Endodermal cell (in vitro differentiated cells): ENCODE data around the gene SNTA1. TPM values are rescaled to one million over a fixed set of nuclear protein-coding genes. Genes with fewer than 3 reads are reported as not detected.

Experiments used
- DNase-seq: peaks from one replicate; pipeline ENCODE4 v3.0.0-alpha.2; 2017
- H3K27ac ChIP-seq: 2 replicates; pipeline ENCODE4 v1.5.1; 2013; ENCODE audit warnings: mild to moderate bottlenecking, low read depth, low read length, moderate library complexity
- H3K27me3 ChIP-seq: 2 replicates; pipeline ENCODE4 v1.6.1; 2013; ENCODE audit warnings: mild to moderate bottlenecking, low read length, moderate library complexity; ENCODE audit not compliant: insufficient read depth, control insufficient read depth, poor library complexity, severe bottlenecking
- H3K36me3 ChIP-seq: 2 replicates; pipeline ENCODE4 v1.7.0; 2013; ENCODE audit warnings: mild to moderate bottlenecking, low read length, moderate library complexity; ENCODE audit not compliant: control insufficient read depth, insufficient read depth
- H3K4me1 ChIP-seq: one replicate; pipeline ENCODE4 v1.7.0; 2013; ENCODE audit warnings: low read length; ENCODE audit not compliant: control insufficient read depth, insufficient read depth
- H3K4me3 ChIP-seq: 2 replicates; pipeline ENCODE4 v1.5.1; 2013; ENCODE audit warnings: mild to moderate bottlenecking, low read length, moderate library complexity
- H3K9ac ChIP-seq: 2 replicates; pipeline ENCODE4 v1.6.1; 2013; ENCODE audit warnings: mild to moderate bottlenecking, low read length, moderate library complexity; ENCODE audit not compliant: poor library complexity, severe bottlenecking; ENCODE audit errors: extremely low read depth
- H3K9me3 ChIP-seq: 2 replicates; pipeline ENCODE4 v1.6.1; 2013; ENCODE audit warnings: mild to moderate bottlenecking, low read length, moderate library complexity; ENCODE audit not compliant: control insufficient read depth
- H3K27ac Mint-ChIP-seq: 2 replicates; pipeline ENCODE4 v1.8.0; 2020; ENCODE audit warnings: mixed read lengths
- H3K27me3 Mint-ChIP-seq: 2 replicates; pipeline ENCODE4 v1.8.0; 2021; ENCODE audit warnings: mild to moderate bottlenecking, mixed read lengths; ENCODE audit not compliant: insufficient read depth
- H3K36me3 Mint-ChIP-seq: 2 replicates; pipeline ENCODE4 v1.8.0; 2020; ENCODE audit warnings: low read depth, mixed read lengths
- H3K4me1 Mint-ChIP-seq: 2 replicates; pipeline ENCODE4 v1.8.0; 2020; ENCODE audit warnings: mixed read lengths
- H3K4me3 Mint-ChIP-seq: 2 replicates; pipeline ENCODE4 v1.8.0; 2020; ENCODE audit warnings: mild to moderate bottlenecking, moderate library complexity, mixed read lengths
- H3K9me3 Mint-ChIP-seq: 2 replicates; pipeline ENCODE4 v1.8.0; 2020; ENCODE audit warnings: mild to moderate bottlenecking, mixed read lengths
- WGBS, 2 experiments: methylation state at CpG; one replicate each; pipeline versions ENCODE4 v1.1.5 to v1.1.7; 2013; ENCODE audit warnings: missing lambda C conversion rate in 2 of 2, mixed read lengths in 1 of 2; ENCODE audit not compliant: insufficient coverage in 1 of 2, insufficient read length in 1 of 2; 5-methylcytosine and 5-hydroxymethylcytosine counted together
- total RNA-seq, 2 donors: library from RNA; stranded (reverse); fragmentation: NEBNext Ultra II Directional in 1 of 2; extraction: Animal tissue kit (Norgen Biotek cat#: 25700) in 1 of 2; gene quantifications; 2 replicates in 1 of 2; 3 replicates in 1 of 2; pipeline ENCODE4 v1.2.1, GENCODE V29; 2021
- TF ChIP-seq, protein P1 (sequence below): fragments of 200-600 bp; sonication (generic); conservative IDR thresholded peaks from 2 replicates; pipeline ENCODE4 v1.5.0; 2021; ENCODE audit warnings: antibody characterized with exemption, mild to moderate bottlenecking

The SNTA1 gene
- total RNA-seq, 2 donors from 2014 or later: 4.6 to 8.2 TPM

DNA sequence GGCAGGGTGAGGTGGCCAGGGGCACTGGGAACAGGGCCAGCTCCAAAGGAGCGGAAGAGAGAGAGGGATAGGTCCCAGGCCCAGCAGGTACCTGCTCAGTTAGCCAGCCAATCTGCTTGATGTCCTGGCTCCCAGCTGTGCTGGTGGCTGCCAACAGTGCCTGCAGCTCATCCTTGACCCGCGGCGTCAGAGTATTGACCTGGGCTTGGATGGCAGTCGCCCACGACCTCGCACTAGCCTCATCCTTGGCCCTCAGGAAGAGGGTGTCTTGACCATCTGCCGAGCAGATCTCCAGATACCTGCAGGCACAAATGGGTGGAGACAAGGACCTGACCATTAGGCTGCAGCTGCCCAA, 31.1 kb downstream of the SNTA1 start:
- Mint-ChIP-seq H3K9me3 (no peaks in the 10 kb centered on the region), H3K27me3 (no peaks in the 10 kb centered on the region), H3K4me1 (no peaks in the 10 kb centered on the region), H3K27ac (no peak overlapping the region), H3K36me3 (peaks cover 12% of the 10 kb centered on the region), H3K4me3 (no peak overlapping the region)
- H3K4me1 ChIP-seq: no peaks in the 10 kb centered on the region
- H3K4me3 ChIP-seq: no peak overlapping the region
- no peak overlapping the region for H3K9ac ChIP-seq
- DNase-seq: no peak
- no peaks in the 10 kb centered on the region for H3K36me3 ChIP-seq
- no peaks in the 10 kb centered on the region for H3K27me3 ChIP-seq
- TF ChIP-seq, protein P1, sequence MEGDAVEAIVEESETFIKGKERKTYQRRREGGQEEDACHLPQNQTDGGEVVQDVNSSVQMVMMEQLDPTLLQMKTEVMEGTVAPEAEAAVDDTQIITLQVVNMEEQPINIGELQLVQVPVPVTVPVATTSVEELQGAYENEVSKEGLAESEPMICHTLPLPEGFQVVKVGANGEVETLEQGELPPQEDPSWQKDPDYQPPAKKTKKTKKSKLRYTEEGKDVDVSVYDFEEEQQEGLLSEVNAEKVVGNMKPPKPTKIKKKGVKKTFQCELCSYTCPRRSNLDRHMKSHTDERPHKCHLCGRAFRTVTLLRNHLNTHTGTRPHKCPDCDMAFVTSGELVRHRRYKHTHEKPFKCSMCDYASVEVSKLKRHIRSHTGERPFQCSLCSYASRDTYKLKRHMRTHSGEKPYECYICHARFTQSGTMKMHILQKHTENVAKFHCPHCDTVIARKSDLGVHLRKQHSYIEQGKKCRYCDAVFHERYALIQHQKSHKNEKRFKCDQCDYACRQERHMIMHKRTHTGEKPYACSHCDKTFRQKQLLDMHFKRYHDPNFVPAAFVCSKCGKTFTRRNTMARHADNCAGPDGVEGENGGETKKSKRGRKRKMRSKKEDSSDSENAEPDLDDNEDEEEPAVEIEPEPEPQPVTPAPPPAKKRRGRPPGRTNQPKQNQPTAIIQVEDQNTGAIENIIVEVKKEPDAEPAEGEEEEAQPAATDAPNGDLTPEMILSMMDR: no peak
- no peak overlapping the region for H3K27ac ChIP-seq
- H3K9me3 ChIP-seq: no peaks in the 10 kb centered on the region
- 91 to 96% methylated on average over 7 to 8 of the region's 8 CpGs for WGBS, 2 experiments

DNA sequence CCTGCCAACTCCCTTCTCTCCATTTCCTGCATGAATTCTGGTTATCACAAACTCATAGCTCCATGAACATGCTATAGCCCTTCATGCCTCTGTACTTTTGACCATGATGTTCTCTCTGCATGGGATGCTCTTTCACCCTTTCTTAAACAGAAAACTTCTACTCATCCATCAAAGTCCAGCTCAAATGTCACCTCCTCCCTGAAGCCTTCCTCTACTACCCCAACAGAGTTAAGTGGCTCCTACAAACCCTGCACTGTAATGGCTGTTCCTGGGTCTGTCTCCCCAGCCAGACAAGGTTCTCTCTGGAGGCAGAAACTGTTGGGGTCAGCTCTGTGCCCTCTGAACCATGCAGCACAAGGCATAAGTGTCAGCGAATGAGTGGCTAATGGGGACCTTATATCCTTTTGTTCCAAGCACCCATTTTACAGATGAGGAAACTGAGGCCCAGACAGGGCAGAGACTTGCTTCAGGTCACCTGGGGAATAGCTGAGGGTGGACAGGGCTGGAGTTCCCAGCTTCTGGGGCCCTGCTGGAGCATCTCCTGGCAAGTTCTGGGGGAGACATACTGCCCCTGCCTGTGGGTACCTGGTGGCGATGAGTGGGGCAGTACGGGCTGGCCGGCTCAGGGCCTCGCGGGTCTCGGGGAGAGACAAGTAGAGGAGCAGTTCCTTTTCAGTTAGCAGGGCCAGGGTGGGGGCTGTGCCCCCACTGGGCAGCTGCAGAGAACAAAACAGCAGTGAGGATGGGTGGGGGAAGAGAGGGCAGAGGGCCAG, 31.7 kb downstream of the SNTA1 start:
- 95 to 100% methylated on average over 2 to 7 of the region's 7 CpGs for WGBS, 2 experiments

DNA sequence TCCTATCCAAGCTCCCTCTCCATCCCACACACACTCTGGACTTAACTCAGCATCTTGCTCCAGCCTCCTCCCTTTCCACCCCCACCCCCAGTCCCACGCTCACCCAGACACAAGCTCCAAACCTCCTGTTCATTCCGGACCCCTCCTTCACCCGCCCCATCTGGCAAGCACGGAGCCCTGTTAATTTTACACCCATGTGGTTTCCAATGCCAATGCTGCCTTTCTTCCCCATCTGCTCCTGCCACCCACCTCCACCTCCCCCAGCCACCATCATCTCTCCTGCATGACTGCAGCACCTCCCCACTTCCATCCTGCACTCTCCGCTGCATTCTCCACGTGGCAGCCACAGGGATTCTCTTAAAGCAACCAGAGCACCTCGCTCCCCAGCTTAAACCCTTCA, 32.3 kb downstream of the SNTA1 start:
- Histone ChIP-seq H3K27me3 (no peaks in the 10 kb centered on the region), H3K27ac (no peak overlapping the region), H3K9ac (no peak overlapping the region), H3K4me3 (no peak overlapping the region), H3K4me1 (no peaks in the 10 kb centered on the region), H3K9me3 (no peaks in the 10 kb centered on the region), H3K36me3 (no peaks in the 10 kb centered on the region)
- Mint-ChIP-seq H3K9me3 (no peaks in the 10 kb centered on the region), H3K36me3 (peaks cover 18% of the 10 kb centered on the region), H3K27me3 (no peaks in the 10 kb centered on the region), H3K4me3 (no peak overlapping the region), H3K27ac (no peak overlapping the region), H3K4me1 (no peaks in the 10 kb centered on the region)
- TF ChIP-seq, protein P1: no peak
- WGBS, 2 experiments: 77 to 85% methylated on average over 7 of the region's 7 CpGs
- no peak for DNase-seq

More for the DNA sequence above, 31.7 kb downstream of the SNTA1 start:
- Histone ChIP-seq H3K4me3 (no peak overlapping the region), H3K9me3 (no peaks in the 10 kb centered on the region), H3K9ac (no peak overlapping the region), H3K27ac (no peak overlapping the region), H3K36me3 (no peaks in the 10 kb centered on the region), H3K27me3 (no peaks in the 10 kb centered on the region), H3K4me1 (no peaks in the 10 kb centered on the region)
- Mint-ChIP-seq H3K4me1 (no peaks in the 10 kb centered on the region), H3K36me3 (peaks cover 18% of the 10 kb centered on the region), H3K9me3 (no peaks in the 10 kb centered on the region), H3K27me3 (no peaks in the 10 kb centered on the region), H3K4me3 (no peak overlapping the region), H3K27ac (no peak overlapping the region)
- TF ChIP-seq, protein P1: no peak
- no peak for DNase-seq
